Suprapubic skin (tissue), 4 donors: ENCODE measurements around the gene SFT2D1.

Source experiments
- POLR2A ChIP-seq, 2 donors: fragments of 450-650 bp; IDR thresholded peaks; one replicate each; pipeline ENCODE4 v1.6.1; 2017; ENCODE audit warnings: antibody characterized with exemption in 2 of 2, mild to moderate bottlenecking in 2 of 2, moderate library complexity in 2 of 2
- POLR2AphosphoS5 ChIP-seq, 3 donors: sonication (generic); formaldehyde crosslinking; IDR thresholded peaks; one replicate each; pipeline ENCODE4 v1.6.1; 2017; ENCODE audit warnings: antibody characterized with exemption in 3 of 3
- TF ChIP-seq, protein P1 (sequence below), 2 donors: fragments of 200-600 bp in 1 of 2; fragments of 450-650 bp in 1 of 2; sonication (generic) in 1 of 2; IDR thresholded peaks; one replicate each; pipeline ENCODE4 v1.5.1; 2016 to 2019; ENCODE audit warnings: antibody characterized with exemption in 2 of 2, mild to moderate bottlenecking in 1 of 2, moderate library complexity in 1 of 2

- TF ChIP-seq POLR2A (IDR thresholded peaks at IDR 0.05) (no peak), POLR2AphosphoS5 (IDR thresholded peaks at IDR 0.05) (no peak)
- TF ChIP-seq, protein P1, sequence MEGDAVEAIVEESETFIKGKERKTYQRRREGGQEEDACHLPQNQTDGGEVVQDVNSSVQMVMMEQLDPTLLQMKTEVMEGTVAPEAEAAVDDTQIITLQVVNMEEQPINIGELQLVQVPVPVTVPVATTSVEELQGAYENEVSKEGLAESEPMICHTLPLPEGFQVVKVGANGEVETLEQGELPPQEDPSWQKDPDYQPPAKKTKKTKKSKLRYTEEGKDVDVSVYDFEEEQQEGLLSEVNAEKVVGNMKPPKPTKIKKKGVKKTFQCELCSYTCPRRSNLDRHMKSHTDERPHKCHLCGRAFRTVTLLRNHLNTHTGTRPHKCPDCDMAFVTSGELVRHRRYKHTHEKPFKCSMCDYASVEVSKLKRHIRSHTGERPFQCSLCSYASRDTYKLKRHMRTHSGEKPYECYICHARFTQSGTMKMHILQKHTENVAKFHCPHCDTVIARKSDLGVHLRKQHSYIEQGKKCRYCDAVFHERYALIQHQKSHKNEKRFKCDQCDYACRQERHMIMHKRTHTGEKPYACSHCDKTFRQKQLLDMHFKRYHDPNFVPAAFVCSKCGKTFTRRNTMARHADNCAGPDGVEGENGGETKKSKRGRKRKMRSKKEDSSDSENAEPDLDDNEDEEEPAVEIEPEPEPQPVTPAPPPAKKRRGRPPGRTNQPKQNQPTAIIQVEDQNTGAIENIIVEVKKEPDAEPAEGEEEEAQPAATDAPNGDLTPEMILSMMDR (IDR thresholded peaks at IDR 0.05): no peak
Observed at GRCh38 chr6:166344240-166344639, 1.9 kb upstream of the SFT2D1 start.
